GM18498 (cell line): ENCODE results near the gene TMA7B.
"Not testable (repeated sequence)": the region's sequence is repeated elsewhere in the genome, so short reads cannot be mapped to it uniquely, and the experiment has no call there.

Experiments
- ATAC-seq: cut with Tn5 transposase; IDR thresholded peaks from one replicate; pipeline ENCODE4 v1.9.1; 2021; ENCODE audit warnings: mild to moderate bottlenecking, moderate library complexity; ENCODE audit not compliant: unreplicated experiment

TMA7B gene

GRCh38 chr22:39979048-39979447 lies 18.9 kb downstream of the TMA7B start:
- ATAC-seq, result no peak

GRCh38 chr22:39979458-39979857 lies 19.3 kb downstream of the TMA7B start:
- ATAC-seq, result no peak

- ATAC-seq, result no peak
Measured at GRCh38 chr22:39980596-39980995, 20.4 kb downstream of the TMA7B start.

GRCh38 chr22:39983346-39983745 lies 23.1 kb downstream of the TMA7B start:
- no peak for ATAC-seq

GRCh38 chr22:39984006-39984405 lies 23.8 kb downstream of the TMA7B start:
- ATAC-seq, result no peak

GRCh38 chr22:39984746-39985145 lies 24.5 kb downstream of the TMA7B start:
- no peak for ATAC-seq

- no peak for ATAC-seq
Measured at GRCh38 chr22:39985383-39986035, 25.3 kb downstream of the TMA7B start.

GRCh38 chr22:39988386-39989114 lies 28.4 kb downstream of the TMA7B start:
- no peak for ATAC-seq

- no peak for ATAC-seq
Measured at GRCh38 chr22:39989633-39990032, 29.4 kb downstream of the TMA7B start.

- no peak for ATAC-seq
Measured at GRCh38 chr22:39990686-39991085, 30.5 kb downstream of the TMA7B start.

GRCh38 chr22:39991159-39991860 lies 31.1 kb downstream of the TMA7B start:
- ATAC-seq, result no peak

GRCh38 chr22:39992088-39992826 lies 32.1 kb downstream of the TMA7B start:
- ATAC-seq, result no peak

GRCh38 chr22:39992894-39993293 lies 32.7 kb downstream of the TMA7B start:
- ATAC-seq, result not testable (repeated sequence)

GRCh38 chr22:39994041-39994565 lies 33.9 kb downstream of the TMA7B start:
- no peak for ATAC-seq

GRCh38 chr22:39994566-39995392 lies 34.6 kb downstream of the TMA7B start, which contains the start of gene FAM83F:
TSS of gene FAM83F (plus strand) at chr22:39994954. CDS start at chr22:39995043, 89 bp downstream.
- ATAC-seq, result no peak

- no peak for ATAC-seq
Measured at GRCh38 chr22:39995393-39996252, 35.4 kb downstream of the TMA7B start.

- ATAC-seq, result no peak
Measured at GRCh38 chr22:39996732-39997131, 36.5 kb downstream of the TMA7B start.

- no peak for ATAC-seq
Measured at GRCh38 chr22:39997421-39997820, 37.2 kb downstream of the TMA7B start.
